HG02678 (cell line): ENCODE results near the gene ANAPC4.

Experiments used
- ATAC-seq: cut with Tn5 transposase; IDR thresholded peaks from one replicate; pipeline ENCODE4 v1.9.1; 2021; ENCODE audit warnings: mild to moderate bottlenecking, moderate library complexity; ENCODE audit not compliant: unreplicated experiment

ANAPC4 gene

DNA sequence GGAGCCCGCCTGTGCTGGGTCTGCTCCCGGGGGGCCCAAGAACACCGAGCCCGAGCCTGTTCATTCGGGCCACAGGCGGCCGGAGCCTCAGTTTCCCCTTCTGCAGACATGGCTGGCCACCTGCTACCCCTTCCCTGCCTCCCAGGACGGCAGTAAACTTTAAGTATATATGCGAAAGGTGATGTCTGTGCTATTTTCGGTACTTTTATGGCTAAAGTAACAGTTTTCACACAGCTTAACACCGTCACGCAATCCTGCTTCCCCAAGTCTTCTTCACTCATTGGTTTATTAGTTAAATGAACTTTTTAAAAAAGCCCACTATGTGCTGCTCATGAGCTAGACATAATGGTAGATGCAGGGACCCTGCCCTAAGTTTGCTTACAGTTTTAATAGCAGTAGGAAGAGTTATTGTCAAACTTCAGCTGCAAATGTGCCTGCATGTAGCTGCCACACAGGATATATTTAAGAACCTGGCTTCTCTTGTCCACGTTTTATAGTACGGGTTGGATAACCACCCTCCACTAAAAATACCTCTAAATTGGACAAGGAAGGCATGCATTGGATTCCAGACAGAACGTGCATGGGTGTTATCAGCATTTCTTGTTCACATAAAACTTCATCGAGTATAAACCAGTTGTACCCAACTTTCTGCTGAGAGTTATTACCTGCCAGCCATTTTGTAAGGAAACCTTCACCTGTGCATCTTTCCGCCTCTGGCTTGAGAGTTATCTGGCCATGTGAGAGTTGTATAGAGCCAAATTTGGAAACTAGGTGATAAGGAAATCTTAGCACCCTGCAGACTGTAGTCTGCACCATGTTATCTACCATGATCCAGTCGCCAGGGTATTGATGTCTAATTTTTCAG lies 741 bp downstream of the ANAPC4 start:
- no peak for ATAC-seq

DNA sequence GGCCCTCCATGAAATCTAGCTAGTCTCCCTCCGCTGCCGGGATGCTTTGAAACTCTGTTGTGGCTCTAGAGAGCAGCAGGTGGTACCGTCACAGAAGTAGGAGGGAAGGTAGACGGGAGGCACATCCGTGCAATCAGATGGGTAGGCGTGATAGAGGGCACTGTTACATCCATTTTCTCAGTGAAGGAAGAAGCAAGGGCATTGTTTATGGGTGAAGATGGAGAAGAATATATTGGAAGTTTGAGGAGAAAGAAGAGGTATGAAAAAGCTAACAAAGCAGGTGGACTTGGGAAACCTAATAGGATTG lies 1.3 kb downstream of the ANAPC4 start:
- no peak for ATAC-seq

DNA sequence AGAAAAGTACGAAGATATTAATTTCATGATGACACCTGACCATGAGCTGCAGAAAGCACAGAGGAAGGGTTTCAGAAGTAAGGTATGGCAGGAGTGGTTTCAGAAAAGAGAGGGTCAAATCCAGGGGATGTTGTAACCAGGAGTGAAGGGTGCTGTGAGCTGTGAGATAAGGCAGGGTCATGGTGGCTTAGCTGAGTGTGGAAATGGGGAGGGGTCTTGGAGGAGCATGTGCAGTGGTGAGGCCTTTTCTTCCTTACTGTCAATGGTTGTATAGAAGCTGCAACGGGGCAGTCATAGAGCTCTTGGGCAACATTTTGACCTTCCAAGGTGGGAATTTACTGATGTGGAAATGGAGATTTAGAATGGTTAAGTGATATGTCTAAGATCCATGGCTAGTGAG lies 2.5 kb downstream of the ANAPC4 start:
- ATAC-seq, result no peak

DNA sequence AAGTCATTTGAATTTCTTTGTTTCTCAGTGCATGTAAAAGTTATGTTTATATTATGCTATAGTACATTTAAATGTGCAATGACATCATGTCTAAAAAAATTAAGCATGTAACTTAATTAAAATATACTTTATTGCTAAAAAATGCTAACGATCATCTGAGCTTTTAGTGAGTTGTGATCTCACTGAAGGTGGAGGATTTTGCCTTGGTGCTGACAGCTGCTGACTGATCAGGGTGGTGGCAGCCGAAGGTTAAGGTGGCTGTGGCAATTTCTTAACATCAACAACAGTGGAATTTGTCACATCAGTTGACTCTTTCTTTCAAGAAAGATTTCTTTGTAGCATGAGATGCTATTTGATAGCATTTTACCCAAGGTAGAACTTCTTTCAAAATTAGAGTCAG lies 6.6 kb downstream of the ANAPC4 start:
- ATAC-seq, result no peak

DNA sequence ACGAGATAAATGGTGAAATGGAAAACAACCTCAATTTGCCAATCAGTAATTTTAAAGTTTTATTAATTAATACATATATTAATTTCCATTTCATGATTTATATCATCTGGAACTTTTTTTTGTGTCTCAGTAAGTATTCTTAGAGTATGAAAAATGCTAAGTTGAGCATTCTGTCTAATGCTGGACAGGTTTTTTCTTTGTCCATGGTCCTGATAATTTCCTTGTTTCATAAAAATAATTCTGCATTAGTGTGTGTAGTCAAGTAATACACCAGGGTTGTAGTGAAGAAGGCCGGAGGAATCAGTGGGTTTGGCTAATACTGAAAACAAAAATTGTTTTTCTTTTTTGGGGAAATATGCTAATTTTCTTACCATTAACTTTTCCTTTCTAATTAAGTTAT lies 9.9 kb downstream of the ANAPC4 start:
- no peak for ATAC-seq

DNA sequence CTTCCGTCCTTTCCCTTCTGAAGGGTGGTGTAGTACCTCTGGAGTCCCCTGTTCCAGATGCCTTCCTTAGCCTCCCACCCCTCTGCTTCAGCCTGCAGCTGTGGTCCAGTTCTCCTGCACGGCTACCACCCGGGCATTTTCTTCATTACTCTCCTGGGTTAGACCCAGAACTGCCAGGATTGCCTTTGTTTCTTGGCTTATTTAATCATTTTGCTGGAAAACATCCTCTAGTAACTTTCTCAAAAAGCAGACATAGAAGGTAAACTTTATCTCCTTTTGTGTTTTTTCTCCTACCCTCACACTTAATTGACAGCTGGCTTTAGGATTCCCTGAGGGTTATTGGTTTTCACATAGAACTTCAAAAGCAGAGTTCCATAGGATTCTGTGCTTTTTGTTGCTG lies 20.2 kb downstream of the ANAPC4 start:
- no peak for ATAC-seq

DNA sequence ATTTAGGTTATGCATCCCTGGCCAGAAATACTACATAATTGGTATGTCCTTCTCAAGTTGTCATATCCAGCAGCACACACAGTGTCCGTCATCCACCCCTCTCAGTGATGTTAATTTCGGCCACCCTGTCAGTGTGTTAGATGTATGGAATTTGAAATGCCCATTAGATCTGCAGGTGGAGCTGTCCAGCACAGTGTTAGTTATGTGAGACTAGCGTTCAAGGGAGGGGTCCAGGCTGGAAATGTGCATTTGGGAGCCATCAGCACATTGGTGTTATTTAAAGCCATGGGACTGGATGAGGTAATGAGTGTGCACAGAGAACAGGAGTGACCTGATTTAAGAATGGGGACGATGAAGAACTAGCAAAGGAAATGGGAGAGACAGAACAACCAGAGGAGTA lies 22.4 kb downstream of the ANAPC4 start:
- ATAC-seq, result no peak

DNA sequence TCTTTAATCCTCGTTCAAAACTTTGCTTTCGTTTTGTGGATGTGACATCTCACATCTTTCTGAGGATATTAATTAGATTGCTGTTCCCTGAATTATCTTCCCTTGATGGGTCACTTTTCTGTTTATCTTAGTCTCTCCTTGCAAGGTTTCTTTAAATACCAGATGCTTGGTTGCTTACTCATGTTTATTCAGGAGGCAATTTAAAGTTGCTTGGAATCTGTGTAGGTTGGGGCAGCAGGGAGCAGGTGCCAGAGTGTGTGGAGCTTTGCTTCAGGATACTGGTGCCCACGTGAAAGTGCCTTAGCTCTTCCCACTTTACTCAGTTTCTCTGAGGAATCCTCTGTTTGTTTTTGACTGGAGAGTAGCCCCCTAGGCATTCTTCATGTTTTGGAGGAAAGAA lies 24.0 kb downstream of the ANAPC4 start:
- ATAC-seq, result no peak

DNA sequence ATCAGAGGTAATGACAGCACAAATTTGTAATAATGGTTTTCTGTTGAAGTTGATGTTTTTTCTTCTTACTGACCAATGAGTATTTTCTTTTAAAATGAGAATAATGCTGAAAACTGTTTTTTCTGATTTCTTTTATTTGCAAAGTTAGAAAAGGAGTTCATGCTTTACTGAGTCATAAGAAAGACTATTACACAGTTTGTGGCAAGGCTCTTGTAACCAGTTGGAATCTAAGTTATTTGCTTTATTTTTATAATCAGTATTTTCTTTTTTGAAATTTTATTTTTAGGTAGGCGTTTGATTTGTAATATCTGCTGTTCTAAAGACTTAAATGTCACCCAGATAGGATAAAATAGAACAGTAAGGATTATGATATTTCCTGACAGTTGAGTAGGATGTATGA lies 25.5 kb downstream of the ANAPC4 start:
- ATAC-seq, result no peak

DNA sequence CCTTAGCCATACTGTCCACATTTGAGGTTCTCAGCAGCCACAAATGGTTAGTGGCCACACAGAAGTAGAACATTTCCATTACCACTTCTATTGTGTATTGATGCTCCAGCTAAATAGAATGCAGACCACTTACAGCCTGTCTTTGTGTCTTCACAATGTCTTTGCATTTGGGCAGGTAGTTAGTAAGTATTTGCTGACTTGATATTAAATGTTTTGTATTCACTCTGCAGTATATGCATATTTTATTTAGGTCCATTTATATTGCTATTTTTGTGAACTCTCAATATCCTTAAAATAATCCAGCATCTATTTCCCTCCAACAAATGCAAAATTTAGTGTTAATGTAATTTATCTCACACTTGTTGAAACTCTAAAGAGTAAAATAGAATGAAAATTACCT lies 26.6 kb downstream of the ANAPC4 start:
- ATAC-seq, result no peak

DNA sequence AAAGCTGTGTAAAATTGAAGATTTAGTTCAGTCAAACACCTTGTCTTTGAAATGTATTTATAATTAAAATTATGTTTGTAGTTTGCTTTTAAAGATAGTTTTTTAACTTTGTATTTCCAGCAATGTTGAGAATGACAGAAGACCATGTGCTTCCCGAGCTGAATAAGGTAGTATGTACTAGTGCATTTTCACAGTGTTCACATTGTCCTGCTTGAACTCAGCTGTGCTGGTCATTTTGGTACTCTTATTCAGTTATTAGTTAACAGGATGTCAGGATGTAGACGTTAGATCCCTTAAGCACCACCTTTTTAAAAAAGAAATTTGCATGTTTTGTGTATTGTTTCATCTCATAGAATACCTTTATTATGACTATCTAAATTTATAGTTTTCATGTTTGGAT lies 28.4 kb downstream of the ANAPC4 start:
- ATAC-seq, result no peak

DNA sequence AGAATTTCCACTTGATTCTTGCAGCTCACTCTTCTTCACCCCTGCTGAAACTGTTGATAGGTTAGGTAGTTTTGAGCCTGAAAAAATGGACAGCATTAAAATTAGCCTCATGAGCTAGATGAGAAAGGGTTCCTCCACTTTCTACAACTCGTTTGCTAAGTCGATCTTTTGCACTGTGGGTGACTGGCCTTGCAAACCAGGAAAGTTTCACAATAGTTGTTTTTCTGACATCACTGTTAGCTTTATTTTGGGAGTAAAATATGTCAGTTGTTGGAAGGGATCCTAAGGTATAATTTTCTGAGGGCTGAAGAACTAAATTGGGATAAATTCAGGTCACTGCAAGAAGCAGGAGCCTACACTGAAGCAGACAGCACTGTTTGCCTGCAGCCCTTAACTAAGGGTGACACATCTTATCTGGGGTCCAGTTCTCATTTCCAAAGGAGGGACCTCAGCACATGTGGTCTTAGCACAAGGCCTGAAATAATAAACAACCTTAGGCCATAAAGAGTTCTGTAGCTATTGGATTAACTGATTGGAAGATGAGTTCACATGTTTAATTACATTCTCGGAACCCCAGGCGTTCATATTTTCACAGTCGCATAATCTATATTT lies 29.1 kb downstream of the ANAPC4 start:
- ATAC-seq, result no peak

DNA sequence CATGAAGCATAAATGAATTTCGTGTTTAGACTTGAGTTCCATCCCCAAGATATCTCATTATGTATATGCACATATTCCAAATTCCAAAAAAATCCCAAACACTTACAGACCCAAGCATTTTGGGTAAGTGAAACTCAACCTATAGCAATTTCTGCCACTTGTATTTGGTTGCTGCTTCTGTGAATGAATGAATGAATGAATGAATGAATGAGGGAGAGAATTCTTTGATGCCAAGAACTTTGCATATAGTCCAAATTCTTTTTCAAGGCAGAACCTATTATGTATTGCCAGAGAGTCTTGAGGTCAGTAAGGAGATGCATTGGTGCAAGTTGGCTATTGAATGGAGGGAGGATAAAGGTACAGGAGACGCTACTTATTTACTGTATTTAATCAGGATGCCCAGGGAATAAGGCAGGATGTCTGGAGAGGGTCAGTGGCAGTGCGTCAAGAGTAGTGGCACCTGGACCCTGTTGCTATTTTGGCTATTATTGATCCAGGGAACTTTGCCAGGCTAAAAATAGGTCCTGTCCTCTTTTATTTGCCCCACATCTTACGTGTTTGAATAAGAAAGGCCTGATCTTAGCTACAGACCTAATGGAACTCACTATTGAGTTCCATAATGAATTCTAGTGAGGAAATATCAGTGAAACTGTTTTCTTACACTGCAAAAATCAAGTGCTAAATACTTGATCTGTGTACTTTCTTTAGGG lies 33.9 kb downstream of the ANAPC4 start:
- no peak for ATAC-seq

DNA sequence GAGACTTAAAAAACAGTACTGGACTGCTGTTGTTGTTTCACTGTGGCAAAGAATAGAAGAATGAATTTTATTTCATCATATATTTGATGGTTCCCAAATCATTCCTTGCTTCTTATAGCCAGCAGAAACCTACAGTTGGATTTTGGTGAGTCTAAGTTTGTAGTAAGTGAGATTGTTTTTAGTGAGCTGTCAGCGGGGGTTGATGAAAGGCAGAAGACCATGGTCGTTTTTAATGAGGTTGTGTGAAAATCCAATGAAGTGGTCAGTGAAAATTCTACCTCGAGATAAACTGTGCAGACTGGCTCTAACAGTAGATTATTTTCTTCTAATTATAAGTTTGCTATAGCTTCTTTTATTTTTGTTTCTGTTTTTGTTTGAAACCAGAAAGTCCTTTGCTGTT lies 36.2 kb downstream of the ANAPC4 start:
- ATAC-seq, result no peak

DNA sequence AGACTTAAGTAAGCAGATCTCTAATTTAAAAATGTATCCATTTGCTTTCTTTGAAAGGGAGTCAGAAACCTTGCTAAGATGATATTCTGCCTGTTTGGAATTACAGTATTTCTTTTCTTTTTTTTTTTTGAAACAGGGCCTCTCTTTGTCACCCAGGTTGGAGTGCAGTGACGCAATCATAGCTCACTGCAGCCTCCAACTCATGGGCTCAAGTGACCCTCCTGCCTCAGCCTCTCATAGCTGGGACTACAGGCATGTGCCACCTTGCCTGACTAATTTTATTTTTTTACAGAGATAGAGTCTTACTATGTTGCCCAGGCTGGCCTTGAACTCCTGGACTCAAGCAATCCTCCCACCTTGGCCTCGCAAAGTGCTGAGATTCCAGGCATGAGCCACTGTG lies 40.0 kb downstream of the ANAPC4 start:
- no peak for ATAC-seq

DNA sequence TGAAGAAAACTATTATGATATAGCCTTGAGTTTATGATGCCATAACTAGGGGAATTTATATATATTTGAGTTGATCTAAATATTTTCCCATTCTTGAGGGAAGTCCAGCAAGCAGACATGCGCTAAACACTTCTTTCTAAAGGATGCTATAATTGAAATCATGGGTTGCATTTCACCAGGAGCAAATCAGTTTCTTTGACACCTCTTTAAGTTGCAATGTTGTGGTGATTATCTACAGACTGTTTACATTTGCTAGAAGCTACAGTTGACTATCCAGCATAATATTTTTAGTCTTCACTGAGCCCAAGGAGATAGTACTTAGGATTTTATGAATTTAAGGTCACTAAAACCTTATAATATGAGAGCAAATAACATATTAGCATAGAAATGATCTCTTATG lies 43.9 kb downstream of the ANAPC4 start:
- no peak for ATAC-seq

DNA sequence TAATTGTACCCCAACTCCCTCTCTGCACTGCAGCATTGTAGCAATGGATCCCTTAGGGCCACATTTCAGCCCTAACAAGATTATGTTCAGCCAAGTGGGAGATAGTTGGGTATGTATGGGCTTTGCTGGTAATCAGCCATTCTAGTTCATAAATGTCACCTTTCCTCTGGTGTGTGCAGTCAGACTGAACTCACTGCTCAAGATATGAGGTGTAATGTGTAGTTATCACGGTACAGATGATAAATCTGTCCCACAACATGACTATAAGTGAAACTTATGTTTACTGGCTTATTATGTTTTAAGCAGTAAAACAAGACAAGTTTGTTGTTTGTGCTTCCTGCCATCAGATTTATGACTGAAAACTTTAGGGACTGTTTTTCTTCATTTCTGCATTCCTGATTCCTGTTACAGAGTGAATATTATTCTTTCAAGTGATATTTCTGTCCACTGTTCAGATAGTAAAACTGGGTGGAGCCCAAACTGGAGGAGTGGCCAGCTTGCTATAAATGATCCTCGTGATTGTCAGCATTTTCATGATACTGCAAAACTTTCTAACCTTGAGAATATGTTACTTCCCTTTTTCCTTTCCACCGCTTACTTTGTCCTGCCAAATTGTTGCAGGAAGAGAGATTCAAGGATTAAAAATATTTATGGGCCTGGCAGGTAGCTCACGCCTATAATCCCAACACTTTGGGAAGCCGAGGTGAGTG lies 44.9 kb downstream of the ANAPC4 start:
- ATAC-seq, result no peak

DNA sequence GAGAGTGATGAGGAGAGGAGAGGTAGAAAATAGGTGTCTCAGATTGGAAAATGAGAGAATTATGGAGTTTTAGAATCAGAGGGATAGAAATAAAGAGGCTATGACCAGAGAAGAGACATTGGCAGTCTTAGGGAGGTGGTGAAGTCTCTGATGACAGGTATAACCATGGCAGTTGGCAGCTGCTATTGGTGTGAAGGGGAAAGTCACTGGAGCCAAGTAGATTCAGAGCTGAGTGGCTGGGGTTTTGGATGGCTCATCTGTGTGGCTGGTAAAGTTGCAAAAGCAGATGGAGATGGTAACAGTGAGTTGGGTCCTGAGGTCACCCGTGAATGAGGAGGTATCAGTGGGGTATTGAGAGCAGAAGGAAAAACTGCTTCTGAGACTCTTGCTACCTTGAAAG lies 46.5 kb downstream of the ANAPC4 start:
- ATAC-seq, result no peak

DNA sequence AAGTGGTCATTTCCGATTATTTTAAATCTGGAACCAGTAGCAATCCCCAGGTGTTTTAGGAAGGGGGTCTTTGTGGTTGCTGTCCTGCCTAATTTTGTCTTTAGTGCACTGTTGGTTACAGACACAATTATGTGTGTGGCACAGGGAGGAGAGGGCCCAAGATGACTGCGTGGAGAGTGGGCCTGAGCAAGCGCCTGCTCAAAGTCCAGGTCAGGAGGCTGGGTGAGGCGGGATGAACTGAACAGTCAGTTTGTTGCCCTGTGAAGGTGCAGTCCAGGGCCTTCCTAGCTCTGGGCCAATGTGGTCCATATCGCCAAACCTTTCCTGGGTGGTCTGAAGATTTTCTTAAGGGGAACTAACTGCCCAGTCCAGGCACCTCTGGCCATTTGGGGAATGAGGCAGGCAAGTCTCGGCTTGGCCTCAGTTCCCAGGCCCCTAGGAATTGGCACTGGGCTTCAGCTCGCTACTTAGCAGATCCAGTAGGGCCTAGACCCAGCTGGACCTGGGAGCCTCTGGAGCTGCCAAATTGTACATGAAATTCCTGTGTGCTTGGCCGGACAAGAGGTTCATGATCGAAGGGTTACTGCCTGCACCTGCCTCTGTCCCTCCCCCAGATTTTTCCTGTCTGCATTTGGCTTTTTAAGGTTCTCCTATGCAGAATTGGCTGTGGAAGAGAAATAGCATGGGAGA lies 47.6 kb downstream of the ANAPC4 start:
- ATAC-seq, result no peak

DNA sequence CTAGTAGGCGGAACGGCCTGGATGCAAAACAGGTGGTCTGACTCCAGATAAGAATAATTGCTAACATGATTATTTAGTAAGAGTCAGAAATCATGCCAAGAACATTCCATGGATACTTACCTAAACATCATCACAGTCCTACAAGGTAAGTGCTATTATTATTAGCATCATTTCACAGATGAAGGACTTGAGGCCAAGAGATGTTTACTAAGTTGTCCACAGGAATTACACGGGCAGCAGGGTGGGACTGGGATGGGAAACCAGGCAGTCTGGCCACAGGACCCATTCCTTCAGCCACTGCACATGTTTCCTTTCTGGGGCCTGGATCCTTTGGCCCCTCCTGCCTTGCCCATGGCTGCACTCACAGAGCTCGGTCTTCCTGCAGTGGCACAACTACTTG lies 48.3 kb downstream of the ANAPC4 start:
- no peak for ATAC-seq

DNA sequence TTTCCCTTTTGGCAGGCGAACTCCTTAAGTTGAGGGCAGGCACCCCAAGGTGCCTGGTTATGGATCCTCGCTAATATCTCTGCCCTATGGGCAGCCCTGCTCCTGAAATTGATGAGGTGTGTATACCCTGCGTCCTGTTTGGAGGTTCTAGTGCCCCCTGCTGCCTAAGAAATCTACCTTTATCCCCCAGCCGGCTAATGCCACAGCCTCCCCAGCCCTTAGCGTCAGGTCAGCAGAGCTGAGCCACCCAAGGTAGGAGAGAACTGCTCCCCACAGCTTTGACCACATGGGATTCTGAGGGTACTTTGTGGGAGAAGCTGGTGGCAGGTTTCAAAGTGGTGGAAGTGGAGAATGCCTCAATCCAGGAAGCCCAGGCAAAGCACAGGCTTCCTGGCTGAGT lies 50.8 kb downstream of the ANAPC4 start:
- ATAC-seq, result no peak
